Measurements from ENCODE around the gene ITGB1. TPM values are rescaled to one million over a fixed set of nuclear protein-coding genes. Genes with fewer than 3 reads are reported as not detected.

Gene ITGB1
- total and polyA plus RNA-seq, 2 of the 8 experiments (the other 6 are each of a cell fraction or from before 2014, with no cell fraction given): 82.7 to 321 TPM

DNA sequence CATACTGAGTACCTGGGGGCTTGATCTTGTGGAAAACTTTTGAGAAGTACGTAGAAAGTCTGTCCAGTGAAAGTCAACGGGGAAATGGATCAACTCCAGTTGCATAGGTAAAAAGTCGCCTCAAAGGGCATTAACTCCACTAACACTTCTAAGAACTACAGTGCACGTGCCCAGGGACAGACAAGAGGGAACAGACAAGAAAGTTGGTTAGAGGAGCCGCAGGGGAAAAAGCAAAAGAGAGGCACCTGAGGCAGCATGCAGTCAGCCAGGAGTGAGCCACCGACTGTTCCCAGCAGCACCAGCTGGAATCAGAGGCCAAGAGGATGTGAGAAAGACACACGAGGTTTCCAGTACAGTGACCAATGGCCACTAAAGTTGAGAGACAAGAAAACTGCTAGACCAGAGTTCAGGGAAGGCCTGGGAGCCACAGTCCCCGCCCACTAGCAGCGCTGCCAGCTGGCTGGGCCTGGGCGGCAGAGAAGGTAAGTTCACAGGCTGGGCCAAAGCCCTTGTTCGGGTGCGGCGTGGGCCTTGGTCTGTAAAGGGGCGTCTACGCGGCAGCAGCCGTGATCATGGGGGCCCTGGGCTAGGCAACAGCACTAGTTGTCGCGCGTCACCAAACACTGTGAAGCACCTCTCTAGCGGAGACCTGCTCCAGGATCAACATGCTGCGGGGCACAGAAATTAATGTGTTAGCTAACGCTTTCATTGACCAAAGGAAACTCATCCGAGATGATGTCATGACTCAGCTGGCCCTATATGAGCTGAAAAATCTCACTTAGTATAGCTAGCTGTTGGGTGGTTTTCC lies 14.0 kb downstream of the ITGB1 start (continued):
- TF ChIP-seq, protein P1, sequence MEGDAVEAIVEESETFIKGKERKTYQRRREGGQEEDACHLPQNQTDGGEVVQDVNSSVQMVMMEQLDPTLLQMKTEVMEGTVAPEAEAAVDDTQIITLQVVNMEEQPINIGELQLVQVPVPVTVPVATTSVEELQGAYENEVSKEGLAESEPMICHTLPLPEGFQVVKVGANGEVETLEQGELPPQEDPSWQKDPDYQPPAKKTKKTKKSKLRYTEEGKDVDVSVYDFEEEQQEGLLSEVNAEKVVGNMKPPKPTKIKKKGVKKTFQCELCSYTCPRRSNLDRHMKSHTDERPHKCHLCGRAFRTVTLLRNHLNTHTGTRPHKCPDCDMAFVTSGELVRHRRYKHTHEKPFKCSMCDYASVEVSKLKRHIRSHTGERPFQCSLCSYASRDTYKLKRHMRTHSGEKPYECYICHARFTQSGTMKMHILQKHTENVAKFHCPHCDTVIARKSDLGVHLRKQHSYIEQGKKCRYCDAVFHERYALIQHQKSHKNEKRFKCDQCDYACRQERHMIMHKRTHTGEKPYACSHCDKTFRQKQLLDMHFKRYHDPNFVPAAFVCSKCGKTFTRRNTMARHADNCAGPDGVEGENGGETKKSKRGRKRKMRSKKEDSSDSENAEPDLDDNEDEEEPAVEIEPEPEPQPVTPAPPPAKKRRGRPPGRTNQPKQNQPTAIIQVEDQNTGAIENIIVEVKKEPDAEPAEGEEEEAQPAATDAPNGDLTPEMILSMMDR (IDR thresholded peaks at IDR 0.05; ENCODE audit: control extremely low read depth in 1 of 3, insufficient read depth in 1 of 3, low read depth in 1 of 3, low read length in 3 of 3): no peak
- TF ChIP-seq ASH2L (IDR thresholded peaks at IDR 0.05; ENCODE audit: low read length): no peak
- TF ChIP-seq, protein P2, sequence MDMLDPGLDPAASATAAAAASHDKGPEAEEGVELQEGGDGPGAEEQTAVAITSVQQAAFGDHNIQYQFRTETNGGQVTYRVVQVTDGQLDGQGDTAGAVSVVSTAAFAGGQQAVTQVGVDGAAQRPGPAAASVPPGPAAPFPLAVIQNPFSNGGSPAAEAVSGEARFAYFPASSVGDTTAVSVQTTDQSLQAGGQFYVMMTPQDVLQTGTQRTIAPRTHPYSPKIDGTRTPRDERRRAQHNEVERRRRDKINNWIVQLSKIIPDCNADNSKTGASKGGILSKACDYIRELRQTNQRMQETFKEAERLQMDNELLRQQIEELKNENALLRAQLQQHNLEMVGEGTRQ (IDR thresholded peaks at IDR 0.05; ENCODE audit: low read length): no peak

All from H1 (cell line).